C4-2B (cell line): Measurements from ENCODE around the gene KMT5B.

Source experiments
- H3K27ac ChIP-seq: fragments of 450-650 bp; 2 replicates; pipeline ENCODE4 v1.5.1; 2017
- ZFX ChIP-seq: fragments of 450-650 bp; IDR thresholded peaks from 2 replicates; pipeline ENCODE4 v1.6.1; 2017
- TF ChIP-seq, protein P1 (sequence below): fragments of 450-650 bp; conservative IDR thresholded peaks from 2 replicates; pipeline ENCODE4 v1.5.1; 2017; ENCODE audit warnings: mild to moderate bottlenecking

Gene KMT5B

DNA sequence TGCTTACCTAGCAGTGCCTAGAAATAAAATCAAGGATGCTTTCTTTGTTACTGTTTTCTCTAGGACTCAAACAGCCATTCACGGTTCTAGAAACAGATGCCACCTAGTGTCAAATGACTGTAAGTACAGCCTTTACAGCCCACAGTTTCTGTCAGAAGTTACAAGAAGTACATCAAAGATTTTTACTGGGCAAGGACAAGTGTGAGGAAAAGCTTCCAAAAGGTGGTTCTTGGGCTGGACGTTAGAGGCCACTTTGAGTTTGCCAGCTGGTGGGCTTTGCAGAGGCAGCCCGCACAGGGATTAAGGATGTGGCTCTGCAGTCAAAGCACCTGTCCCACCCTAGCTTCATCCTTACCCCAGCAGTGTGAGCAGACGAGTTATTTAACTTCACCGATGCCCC lies 6.9 kb downstream of the KMT5B start:
- no peak for TF ChIP-seq ZFX
- TF ChIP-seq, protein P1, sequence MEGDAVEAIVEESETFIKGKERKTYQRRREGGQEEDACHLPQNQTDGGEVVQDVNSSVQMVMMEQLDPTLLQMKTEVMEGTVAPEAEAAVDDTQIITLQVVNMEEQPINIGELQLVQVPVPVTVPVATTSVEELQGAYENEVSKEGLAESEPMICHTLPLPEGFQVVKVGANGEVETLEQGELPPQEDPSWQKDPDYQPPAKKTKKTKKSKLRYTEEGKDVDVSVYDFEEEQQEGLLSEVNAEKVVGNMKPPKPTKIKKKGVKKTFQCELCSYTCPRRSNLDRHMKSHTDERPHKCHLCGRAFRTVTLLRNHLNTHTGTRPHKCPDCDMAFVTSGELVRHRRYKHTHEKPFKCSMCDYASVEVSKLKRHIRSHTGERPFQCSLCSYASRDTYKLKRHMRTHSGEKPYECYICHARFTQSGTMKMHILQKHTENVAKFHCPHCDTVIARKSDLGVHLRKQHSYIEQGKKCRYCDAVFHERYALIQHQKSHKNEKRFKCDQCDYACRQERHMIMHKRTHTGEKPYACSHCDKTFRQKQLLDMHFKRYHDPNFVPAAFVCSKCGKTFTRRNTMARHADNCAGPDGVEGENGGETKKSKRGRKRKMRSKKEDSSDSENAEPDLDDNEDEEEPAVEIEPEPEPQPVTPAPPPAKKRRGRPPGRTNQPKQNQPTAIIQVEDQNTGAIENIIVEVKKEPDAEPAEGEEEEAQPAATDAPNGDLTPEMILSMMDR = peak; percentile 91
- no peak overlapping the region for H3K27ac ChIP-seq

DNA sequence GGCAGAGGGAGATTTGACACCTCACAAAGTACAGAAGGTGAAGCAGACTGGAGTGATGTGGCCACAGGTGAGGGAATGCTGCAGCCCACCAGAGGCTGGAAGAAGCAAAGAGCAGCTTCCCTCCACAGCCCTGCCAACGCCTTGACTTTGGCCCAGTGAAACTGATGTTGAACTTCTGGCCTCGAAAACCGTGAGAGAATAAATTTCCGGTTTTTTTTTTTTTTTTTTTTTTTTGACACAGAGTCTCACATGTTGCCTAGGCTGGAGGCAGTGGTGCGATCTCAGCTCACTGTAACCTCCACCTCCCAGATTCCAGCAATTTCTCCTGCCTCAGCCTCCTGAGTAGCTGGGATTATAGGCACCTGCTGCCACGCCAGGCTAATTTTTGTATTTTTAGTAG lies 8.7 kb downstream of the KMT5B start:
- H3K27ac ChIP-seq = no peak overlapping the region
- TF ChIP-seq, protein P1 = no peak
- no peak for TF ChIP-seq ZFX

DNA sequence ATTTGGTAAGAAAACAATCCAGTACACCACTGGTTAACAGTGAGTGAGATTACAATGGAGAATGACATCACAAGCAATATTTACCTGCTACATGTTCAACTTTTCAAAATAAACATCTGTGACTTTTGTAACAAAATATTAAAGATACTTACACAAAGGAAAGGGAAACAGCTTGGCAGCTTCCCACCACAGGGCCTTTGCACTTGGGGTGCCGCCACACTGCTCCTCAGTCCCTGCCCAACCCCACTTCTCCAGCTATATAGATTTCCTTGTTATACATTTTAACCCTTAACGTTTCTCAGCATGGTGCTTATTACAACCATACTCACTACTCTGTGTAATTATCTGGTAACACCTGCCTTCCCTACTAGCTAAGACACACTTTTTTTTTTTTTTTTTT lies 10.9 kb downstream of the KMT5B start:
- H3K27ac ChIP-seq = no peak overlapping the region
- TF ChIP-seq ZFX = no peak
- TF ChIP-seq, protein P1 = no peak

DNA sequence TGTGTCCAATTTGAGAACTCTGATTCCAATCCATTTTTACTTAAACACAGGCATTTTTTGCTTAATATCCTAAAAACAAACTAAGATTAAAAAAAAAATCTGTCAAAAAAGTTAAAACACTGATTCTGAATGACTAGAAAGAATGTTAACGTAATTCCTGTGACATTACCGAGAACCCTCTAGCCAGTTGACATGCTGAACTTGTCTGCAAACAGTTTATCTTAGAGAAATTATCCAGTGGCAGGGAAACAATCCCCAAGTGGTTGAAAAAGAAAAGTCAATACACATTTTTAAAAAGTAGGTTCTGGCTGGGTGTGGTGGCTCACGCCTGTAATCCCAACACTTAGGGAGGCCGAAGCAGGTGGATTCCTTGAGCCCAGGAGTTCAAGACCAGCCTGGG lies 11.6 kb downstream of the KMT5B start:
- no peak for TF ChIP-seq ZFX
- TF ChIP-seq, protein P1 = no peak
- H3K27ac ChIP-seq = no peak overlapping the region

DNA sequence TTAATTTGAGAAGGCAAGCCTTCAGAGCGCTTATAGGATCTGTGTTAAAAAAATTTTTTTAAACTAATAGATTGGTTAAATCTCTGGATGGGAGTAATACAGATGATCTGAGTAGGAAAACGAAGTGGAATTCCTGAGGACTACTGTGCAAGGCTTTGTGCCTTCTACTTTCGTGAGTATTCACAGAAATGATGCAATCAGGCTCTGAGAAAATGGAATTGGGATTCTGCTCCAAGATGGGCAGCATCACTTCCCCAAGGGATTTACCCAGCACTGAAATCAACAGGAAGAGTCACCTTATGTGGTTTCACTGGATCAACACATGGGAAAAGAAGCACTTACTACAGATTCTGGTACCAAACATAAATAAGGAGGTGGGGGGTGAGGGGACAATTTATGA lies 12.5 kb downstream of the KMT5B start:
- no peak overlapping the region for H3K27ac ChIP-seq
- TF ChIP-seq, protein P1 = no peak
- TF ChIP-seq ZFX = no peak

DNA sequence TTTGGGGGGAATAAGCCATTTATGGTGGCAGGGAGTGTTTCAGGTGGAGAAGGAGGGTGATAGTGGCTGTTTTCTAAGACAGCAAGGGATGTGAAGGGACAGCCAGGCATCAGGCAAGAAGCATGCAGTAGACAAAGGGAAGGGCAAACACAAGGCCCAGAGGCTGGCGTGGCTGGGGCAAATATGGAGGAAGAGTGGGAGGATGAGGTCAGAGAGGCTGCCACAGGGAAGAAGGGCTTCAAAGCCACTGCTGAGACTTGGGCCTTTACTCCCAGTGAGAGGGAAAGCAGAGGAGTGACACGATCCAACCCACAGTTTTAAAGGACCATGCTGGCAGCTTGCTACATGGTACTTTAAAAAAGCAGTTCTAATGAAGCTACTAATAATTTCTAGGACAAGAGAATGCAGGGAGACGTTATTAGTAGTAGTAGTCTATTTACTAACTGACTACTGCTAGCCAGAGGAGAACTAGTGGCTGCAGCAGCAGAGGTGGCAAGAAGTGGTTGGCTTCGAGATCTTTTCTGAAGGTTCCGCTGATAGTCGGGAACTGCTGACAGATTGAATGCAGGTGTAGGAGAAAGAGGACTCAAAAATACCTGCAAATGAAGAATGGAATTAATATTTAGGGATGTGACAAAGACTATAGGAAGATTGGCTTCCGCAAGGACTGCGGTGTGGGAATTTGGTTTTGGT lies 13.7 kb downstream of the KMT5B start:
- H3K27ac ChIP-seq = no peak overlapping the region
- no peak for TF ChIP-seq ZFX
- TF ChIP-seq, protein P1 = no peak

DNA sequence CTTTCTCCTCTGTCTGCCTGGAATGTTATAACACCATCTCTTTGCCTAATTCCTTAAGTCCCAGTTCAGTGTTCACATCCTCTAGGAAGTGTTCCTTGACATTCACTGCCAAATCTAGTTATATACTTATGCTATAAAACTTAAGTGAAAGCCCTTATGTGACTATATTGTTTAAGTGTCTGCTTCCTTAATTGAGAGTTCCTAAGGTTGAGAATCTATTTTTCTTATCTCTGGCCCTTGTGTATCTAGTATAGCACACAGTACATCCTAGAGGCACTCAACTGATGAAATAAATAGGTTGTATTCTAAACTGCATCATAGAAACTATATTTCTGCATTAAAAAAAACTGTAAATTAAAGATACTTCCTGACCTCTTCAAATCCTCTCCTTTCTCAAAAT lies 16.9 kb downstream of the KMT5B start:
- no peak overlapping the region for H3K27ac ChIP-seq
- no peak for TF ChIP-seq ZFX

DNA sequence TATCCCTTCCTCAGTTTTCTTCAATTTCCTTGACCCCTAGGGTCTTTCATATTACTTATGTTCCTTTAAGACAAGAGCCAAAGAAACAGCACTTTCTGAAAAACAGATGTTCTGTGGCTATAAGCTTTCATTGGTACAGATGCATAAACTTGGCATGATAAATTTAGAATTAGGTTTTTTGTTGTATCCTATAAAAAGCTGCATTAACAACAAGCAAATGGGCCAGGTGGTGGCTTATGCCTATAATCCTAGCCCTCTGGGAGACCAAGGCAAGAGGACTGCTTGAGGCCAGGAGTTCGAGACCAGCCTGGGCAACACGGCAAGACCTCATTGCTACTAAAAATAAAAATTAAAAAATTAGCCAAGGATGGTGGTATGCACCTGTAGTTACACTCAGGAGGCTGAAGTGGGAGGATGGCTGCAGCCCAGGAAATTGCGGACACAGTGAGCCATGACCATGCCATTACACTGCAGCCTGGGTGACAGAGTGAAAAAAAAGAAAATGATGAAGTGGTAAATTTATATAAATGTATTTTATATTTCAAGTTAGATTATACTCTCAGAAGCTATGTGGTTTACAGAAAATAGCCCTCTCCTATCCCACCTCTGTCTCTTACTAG lies 18.3 kb downstream of the KMT5B start:
- no peak overlapping the region for H3K27ac ChIP-seq
- TF ChIP-seq, protein P1 = no peak
- no peak for TF ChIP-seq ZFX
